ENCODE results near the gene GTPBP4.
"Not testable (repeated sequence)": the region's sequence is repeated elsewhere in the genome, so short reads cannot be mapped to it uniquely, and the experiment has no call there.

Gene GTPBP4

GRCh38 chr10:992871-993270, 4.6 kb downstream of the GTPBP4 start:
- peak; percentile 68 to 81 (median 70) for DNase-seq

- DNase-seq = no peak
Measured at GRCh38 chr10:994836-995558, 6.8 kb downstream of the GTPBP4 start.

GRCh38 chr10:995559-995926, 7.3 kb downstream of the GTPBP4 start:
- DNase-seq = no peak

GRCh38 chr10:996031-996430, 7.8 kb downstream of the GTPBP4 start:
- DNase-seq = no peak

- DNase-seq = no peak
Measured at GRCh38 chr10:997266-998022, 9.2 kb downstream of the GTPBP4 start.

- no peak for DNase-seq
Measured at GRCh38 chr10:1002425-1003006, 14.3 kb downstream of the GTPBP4 start.

GRCh38 chr10:1003884-1004670, 15.8 kb downstream of the GTPBP4 start:
- DNase-seq = no peak

GRCh38 chr10:1006573-1006972, 18.3 kb downstream of the GTPBP4 start:
- no peak for DNase-seq

GRCh38 chr10:1007583-1007982, 19.3 kb downstream of the GTPBP4 start:
- DNase-seq = no peak

- no peak for DNase-seq
Measured at GRCh38 chr10:1009071-1009494, 20.8 kb downstream of the GTPBP4 start.

GRCh38 chr10:1009947-1010346, 21.7 kb downstream of the GTPBP4 start:
- DNase-seq = not testable (repeated sequence)

GRCh38 chr10:1010703-1011102, 22.5 kb downstream of the GTPBP4 start:
- DNase-seq = no peak

- no peak for DNase-seq
Measured at GRCh38 chr10:1011696-1012095, 23.5 kb downstream of the GTPBP4 start.

GRCh38 chr10:1015688-1016087, 27.5 kb downstream of the GTPBP4 start:
- no peak for DNase-seq

- DNase-seq = no peak
Measured at GRCh38 chr10:1019362-1019761, 31.1 kb downstream of the GTPBP4 start.

GRCh38 chr10:1020460-1020859, 32.2 kb downstream of the GTPBP4 start:
- no peak for DNase-seq

- no peak for DNase-seq
Measured at GRCh38 chr10:1020958-1021357, 32.7 kb downstream of the GTPBP4 start.

- no peak for DNase-seq
Measured at GRCh38 chr10:1022413-1022812, 34.2 kb downstream of the GTPBP4 start.

GRCh38 chr10:1024103-1024502, 35.9 kb downstream of the GTPBP4 start:
- DNase-seq = no peak

- no peak for DNase-seq
Measured at GRCh38 chr10:1025683-1026082, 37.4 kb downstream of the GTPBP4 start, which contains the start of gene IDI2. Gene IDI2 (minus strand): TSS chr10:1025859. CDS start chr10:1024723, 1,136 bp downstream.

GRCh38 chr10:1026578-1026977, 38.3 kb downstream of the GTPBP4 start:
- DNase-seq = no peak

- no peak for DNase-seq
Measured at GRCh38 chr10:1029838-1030237, 41.6 kb downstream of the GTPBP4 start.

GRCh38 chr10:1033601-1034000, 45.4 kb downstream of the GTPBP4 start:
- no peak for DNase-seq
